Measurements from ENCODE around the gene MSMB. TPM values are rescaled to one million over a fixed set of nuclear protein-coding genes. Genes with fewer than 3 reads are reported as not detected.
A peak's percentile ranks its signal among the peaks of the same experiment; 100 is the strongest.

Gene MSMB
- total and polyA plus RNA-seq, 9 of the 15 experiments (the other 6 are each of a cell fraction or from before 2014, with no cell fraction given) = 0.21 to 0.60 TPM; not detected in 7

DNA sequence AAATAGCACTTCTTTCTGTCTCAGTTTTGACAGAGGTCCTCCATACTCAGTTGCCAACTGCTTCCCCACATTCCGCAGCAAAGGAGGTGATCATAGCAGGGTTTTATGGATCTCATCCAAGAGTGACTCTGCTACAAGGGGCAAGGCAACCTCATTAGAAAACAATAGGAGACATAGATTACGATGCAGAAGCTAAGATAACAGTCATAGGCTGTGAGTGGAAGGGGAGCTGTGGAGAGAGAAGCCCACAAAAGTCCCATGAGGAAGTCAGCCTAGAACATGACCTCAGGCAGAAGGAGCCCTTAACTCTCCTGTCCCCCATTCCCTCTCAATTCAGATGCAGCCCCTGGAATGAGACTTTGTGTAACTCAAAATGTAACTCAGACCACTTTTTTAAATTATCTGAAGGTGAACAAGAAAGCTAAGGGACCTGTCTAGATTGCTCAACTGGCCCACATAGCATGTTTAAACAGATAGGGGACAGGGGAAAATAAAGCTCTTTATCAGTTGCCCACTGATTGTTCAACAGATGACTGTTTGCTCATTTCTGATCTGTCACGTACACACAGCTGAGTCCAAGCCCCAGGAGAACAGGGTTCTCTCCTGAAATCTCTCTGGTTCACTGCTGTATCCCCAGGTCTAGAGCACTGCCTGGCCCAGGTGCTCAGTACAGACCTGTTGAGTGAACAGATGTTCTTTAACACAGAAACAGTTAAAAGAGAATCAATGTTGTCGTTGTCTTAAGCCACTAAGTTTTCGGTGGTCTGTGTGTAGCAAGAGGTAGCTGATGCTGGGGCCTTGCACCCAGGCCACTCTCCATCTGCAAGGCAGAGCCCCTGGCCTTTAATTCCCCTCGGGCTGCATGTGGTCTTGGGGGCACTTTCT lies 14.2 kb downstream of the MSMB start (continued):
- TF ChIP-seq, protein P1, sequence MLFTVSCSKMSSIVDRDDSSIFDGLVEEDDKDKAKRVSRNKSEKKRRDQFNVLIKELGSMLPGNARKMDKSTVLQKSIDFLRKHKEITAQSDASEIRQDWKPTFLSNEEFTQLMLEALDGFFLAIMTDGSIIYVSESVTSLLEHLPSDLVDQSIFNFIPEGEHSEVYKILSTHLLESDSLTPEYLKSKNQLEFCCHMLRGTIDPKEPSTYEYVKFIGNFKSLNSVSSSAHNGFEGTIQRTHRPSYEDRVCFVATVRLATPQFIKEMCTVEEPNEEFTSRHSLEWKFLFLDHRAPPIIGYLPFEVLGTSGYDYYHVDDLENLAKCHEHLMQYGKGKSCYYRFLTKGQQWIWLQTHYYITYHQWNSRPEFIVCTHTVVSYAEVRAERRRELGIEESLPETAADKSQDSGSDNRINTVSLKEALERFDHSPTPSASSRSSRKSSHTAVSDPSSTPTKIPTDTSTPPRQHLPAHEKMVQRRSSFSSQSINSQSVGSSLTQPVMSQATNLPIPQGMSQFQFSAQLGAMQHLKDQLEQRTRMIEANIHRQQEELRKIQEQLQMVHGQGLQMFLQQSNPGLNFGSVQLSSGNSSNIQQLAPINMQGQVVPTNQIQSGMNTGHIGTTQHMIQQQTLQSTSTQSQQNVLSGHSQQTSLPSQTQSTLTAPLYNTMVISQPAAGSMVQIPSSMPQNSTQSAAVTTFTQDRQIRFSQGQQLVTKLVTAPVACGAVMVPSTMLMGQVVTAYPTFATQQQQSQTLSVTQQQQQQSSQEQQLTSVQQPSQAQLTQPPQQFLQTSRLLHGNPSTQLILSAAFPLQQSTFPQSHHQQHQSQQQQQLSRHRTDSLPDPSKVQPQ (CRISPR knock-in tag; IDR thresholded peaks at IDR 0.05; ENCODE audit: borderline replicate concordance) = no peak
- TF ChIP-seq SMAD4 (CRISPR knock-in tag; conservative IDR thresholded peaks at IDR 0.05) = no peak; the same call in 1 of the 2 replicates
- TF ChIP-seq ESRRA (IDR thresholded peaks at IDR 0.05; ENCODE audit: borderline replicate concordance, low read depth) = 0 out of 2 replicates have a peak, but pooled peaks have one; percentile 23
- TF ChIP-seq, protein P2, sequence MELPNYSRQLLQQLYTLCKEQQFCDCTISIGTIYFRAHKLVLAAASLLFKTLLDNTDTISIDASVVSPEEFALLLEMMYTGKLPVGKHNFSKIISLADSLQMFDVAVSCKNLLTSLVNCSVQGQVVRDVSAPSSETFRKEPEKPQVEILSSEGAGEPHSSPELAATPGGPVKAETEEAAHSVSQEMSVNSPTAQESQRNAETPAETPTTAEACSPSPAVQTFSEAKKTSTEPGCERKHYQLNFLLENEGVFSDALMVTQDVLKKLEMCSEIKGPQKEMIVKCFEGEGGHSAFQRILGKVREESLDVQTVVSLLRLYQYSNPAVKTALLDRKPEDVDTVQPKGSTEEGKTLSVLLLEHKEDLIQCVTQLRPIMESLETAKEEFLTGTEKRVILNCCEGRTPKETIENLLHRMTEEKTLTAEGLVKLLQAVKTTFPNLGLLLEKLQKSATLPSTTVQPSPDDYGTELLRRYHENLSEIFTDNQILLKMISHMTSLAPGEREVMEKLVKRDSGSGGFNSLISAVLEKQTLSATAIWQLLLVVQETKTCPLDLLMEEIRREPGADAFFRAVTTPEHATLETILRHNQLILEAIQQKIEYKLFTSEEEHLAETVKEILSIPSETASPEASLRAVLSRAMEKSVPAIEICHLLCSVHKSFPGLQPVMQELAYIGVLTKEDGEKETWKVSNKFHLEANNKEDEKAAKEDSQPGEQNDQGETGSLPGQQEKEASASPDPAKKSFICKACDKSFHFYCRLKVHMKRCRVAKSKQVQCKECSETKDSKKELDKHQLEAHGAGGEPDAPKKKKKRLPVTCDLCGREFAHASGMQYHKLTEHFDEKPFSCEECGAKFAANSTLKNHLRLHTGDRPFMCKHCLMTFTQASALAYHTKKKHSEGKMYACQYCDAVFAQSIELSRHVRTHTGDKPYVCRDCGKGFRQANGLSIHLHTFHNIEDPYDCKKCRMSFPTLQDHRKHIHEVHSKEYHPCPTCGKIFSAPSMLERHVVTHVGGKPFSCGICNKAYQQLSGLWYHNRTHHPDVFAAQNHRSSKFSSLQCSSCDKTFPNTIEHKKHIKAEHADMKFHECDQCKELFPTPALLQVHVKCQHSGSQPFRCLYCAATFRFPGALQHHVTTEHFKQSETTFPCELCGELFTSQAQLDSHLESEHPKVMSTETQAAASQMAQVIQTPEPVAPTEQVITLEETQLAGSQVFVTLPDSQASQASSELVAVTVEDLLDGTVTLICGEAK (IDR thresholded peaks at IDR 0.05) = peak; percentile 95
- TF ChIP-seq, protein P2 (CRISPR knock-in tag; IDR thresholded peaks at IDR 0.05) = no peak
- TF ChIP-seq ZNF174 (CRISPR knock-in tag; IDR thresholded peaks at IDR 0.05) = no peak
- no peak for TF ChIP-seq MEF2A (IDR thresholded peaks at IDR 0.05; ENCODE audit: control insufficient read depth, low read depth, low read length)
- peak; percentile 22; the same call in 1 of the 2 replicates for TF ChIP-seq NFIC (IDR thresholded peaks at IDR 0.05)
- TF ChIP-seq ZSCAN32 (CRISPR knock-in tag; IDR thresholded peaks at IDR 0.05) = 0 out of 2 replicates have a peak, but pooled peaks have one; percentile 26
- TF ChIP-seq, protein P3, sequence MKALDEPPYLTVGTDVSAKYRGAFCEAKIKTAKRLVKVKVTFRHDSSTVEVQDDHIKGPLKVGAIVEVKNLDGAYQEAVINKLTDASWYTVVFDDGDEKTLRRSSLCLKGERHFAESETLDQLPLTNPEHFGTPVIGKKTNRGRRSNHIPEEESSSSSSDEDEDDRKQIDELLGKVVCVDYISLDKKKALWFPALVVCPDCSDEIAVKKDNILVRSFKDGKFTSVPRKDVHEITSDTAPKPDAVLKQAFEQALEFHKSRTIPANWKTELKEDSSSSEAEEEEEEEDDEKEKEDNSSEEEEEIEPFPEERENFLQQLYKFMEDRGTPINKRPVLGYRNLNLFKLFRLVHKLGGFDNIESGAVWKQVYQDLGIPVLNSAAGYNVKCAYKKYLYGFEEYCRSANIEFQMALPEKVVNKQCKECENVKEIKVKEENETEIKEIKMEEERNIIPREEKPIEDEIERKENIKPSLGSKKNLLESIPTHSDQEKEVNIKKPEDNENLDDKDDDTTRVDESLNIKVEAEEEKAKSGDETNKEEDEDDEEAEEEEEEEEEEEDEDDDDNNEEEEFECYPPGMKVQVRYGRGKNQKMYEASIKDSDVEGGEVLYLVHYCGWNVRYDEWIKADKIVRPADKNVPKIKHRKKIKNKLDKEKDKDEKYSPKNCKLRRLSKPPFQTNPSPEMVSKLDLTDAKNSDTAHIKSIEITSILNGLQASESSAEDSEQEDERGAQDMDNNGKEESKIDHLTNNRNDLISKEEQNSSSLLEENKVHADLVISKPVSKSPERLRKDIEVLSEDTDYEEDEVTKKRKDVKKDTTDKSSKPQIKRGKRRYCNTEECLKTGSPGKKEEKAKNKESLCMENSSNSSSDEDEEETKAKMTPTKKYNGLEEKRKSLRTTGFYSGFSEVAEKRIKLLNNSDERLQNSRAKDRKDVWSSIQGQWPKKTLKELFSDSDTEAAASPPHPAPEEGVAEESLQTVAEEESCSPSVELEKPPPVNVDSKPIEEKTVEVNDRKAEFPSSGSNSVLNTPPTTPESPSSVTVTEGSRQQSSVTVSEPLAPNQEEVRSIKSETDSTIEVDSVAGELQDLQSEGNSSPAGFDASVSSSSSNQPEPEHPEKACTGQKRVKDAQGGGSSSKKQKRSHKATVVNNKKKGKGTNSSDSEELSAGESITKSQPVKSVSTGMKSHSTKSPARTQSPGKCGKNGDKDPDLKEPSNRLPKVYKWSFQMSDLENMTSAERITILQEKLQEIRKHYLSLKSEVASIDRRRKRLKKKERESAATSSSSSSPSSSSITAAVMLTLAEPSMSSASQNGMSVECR (CRISPR knock-in tag; IDR thresholded peaks at IDR 0.05) = no peak
